Osteoblast (primary cell): ENCODE results near the gene TDRD9. TPM values are rescaled to one million over a fixed set of nuclear protein-coding genes. Genes with fewer than 3 reads are reported as not detected.
A peak's percentile ranks its signal among the peaks of the same experiment; 100 is the strongest.

Source experiments
- DNase-seq: peaks from one replicate; pipeline ENCODE4 v3.0.0; 2011; ENCODE audit warnings: low spot score, mixed read lengths; ENCODE audit not compliant: insufficient read length; ENCODE audit errors: missing footprints
- H2AFZ ChIP-seq: 2 replicates; pipeline ENCODE4 v1.6.0; 2011; ENCODE audit warnings: mild to moderate bottlenecking, low read length
- H3K27ac ChIP-seq: 2 replicates; pipeline ENCODE4 v1.5.1; 2011; ENCODE audit warnings: mild to moderate bottlenecking, low read depth, low read length, moderate library complexity
- H3K27me3 ChIP-seq: 2 replicates; pipeline ENCODE4 v1.6.0; 2012; ENCODE audit warnings: mild to moderate bottlenecking, control low read depth, inconsistent platforms, low read length, moderate library complexity; ENCODE audit not compliant: insufficient read depth
- H3K36me3 ChIP-seq: 2 replicates; pipeline ENCODE4 v1.5.1; 2011; ENCODE audit warnings: mild to moderate bottlenecking, low read length, control low read depth, moderate library complexity; ENCODE audit not compliant: insufficient read depth
- H3K4me1 ChIP-seq: 2 replicates; pipeline ENCODE4 v1.5.1; 2011; ENCODE audit warnings: mild to moderate bottlenecking, low read length, control low read depth, moderate library complexity; ENCODE audit not compliant: insufficient read depth
- H3K4me2 ChIP-seq: 2 replicates; pipeline ENCODE4 v1.6.0; 2011; ENCODE audit warnings: mild to moderate bottlenecking, low read length; ENCODE audit not compliant: insufficient read depth
- H3K4me3 ChIP-seq: fragments of 200-600 bp; sonication (generic); 3 replicates; pipeline ENCODE4 v1.5.1; 2012; ENCODE audit warnings: mild to moderate bottlenecking, low read length, inconsistent platforms; ENCODE audit not compliant: insufficient read depth
- H3K79me2 ChIP-seq: 2 replicates; pipeline ENCODE4 v1.6.0; 2012; ENCODE audit warnings: mild to moderate bottlenecking, low read length, control low read depth, inconsistent platforms; ENCODE audit not compliant: insufficient read depth
- H3K9me3 ChIP-seq: 2 replicates; pipeline ENCODE4 v1.5.1; 2011; ENCODE audit warnings: low read depth, low read length, control low read depth
- H4K20me1 ChIP-seq: 2 replicates; pipeline ENCODE4 v1.6.0; 2012; ENCODE audit warnings: mild to moderate bottlenecking, low read length, control low read depth; ENCODE audit not compliant: insufficient read depth
- total RNA-seq: library from RNA; depleted of rRNA; stranded (reverse); fragments of >200 nt; gene quantifications from 2 replicates; pipeline ENCODE4 v1.2.3, GENCODE V29; 2012
- TF ChIP-seq, protein P1 (sequence below): IDR thresholded peaks from 2 replicates; pipeline ENCODE4 v1.5.1; 2011; ENCODE audit warnings: mild to moderate bottlenecking, low read depth, low read length, moderate library complexity; ENCODE audit errors: extremely low read depth

TDRD9 gene
- total RNA-seq, 1 donor = 1.1 TPM

DNA sequence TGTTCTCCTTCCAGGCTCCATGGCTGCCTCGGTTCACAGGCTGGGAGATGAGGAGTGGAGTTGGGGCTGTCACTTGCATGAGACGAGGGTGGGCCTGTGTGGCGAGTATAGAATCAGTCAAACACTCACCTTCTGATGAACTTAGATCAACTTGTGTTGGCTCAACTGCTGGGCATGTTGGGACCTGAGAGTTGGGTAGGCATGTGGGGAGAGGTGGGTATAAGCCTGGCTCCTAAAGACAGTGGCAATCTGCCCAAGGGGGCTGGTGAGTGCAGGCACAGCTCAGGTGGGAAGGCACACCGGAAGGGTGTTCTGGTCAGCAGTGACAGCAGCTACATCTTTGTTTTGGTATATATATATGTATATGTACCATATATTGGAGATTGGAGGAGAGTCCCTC is 30.1 kb upstream of the TDRD9 start:
- Histone ChIP-seq H3K27me3 (no peaks in the 10 kb centered on the region), H3K4me1 (no peaks in the 10 kb centered on the region), H3K4me2 (no peak overlapping the region), H3K27ac (no peak overlapping the region), H4K20me1 (no peaks in the 10 kb centered on the region), H3K9me3 (no peaks in the 10 kb centered on the region), H3K36me3 (no peaks in the 10 kb centered on the region), H2AFZ (no peak overlapping the region), H3K4me3 (no peak overlapping the region), H3K79me2 (no peaks in the 10 kb centered on the region)
- TF ChIP-seq, protein P1, sequence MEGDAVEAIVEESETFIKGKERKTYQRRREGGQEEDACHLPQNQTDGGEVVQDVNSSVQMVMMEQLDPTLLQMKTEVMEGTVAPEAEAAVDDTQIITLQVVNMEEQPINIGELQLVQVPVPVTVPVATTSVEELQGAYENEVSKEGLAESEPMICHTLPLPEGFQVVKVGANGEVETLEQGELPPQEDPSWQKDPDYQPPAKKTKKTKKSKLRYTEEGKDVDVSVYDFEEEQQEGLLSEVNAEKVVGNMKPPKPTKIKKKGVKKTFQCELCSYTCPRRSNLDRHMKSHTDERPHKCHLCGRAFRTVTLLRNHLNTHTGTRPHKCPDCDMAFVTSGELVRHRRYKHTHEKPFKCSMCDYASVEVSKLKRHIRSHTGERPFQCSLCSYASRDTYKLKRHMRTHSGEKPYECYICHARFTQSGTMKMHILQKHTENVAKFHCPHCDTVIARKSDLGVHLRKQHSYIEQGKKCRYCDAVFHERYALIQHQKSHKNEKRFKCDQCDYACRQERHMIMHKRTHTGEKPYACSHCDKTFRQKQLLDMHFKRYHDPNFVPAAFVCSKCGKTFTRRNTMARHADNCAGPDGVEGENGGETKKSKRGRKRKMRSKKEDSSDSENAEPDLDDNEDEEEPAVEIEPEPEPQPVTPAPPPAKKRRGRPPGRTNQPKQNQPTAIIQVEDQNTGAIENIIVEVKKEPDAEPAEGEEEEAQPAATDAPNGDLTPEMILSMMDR = no peak
- no peak for DNase-seq

DNA sequence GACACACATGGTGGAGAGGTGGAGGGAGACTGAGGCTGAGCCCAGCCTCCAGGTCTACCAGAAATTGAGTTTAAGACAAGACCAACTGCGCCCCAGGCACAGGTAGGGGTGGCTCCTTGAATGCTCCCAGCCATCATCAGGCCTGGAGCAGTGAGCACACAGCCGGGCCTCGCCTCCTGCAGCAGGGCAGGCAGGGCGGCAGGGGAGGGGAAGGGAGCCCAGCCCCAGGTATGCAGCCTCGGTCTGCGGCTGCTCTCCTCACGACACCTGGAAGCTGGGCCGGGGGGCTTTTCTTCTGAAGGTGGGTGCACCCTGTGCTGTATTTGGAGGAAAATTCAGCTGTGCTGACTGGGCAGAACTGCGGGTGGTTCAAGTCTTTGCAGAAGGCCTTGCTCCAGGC is 29.5 kb upstream of the TDRD9 start:
- Histone ChIP-seq H3K9me3 (no peaks in the 10 kb centered on the region), H2AFZ (no peak overlapping the region), H3K79me2 (no peaks in the 10 kb centered on the region), H3K36me3 (no peaks in the 10 kb centered on the region), H3K27me3 (no peaks in the 10 kb centered on the region), H3K27ac (no peak overlapping the region), H3K4me2 (no peak overlapping the region), H3K4me1 (no peaks in the 10 kb centered on the region), H4K20me1 (no peaks in the 10 kb centered on the region), H3K4me3 (no peak overlapping the region)
- TF ChIP-seq, protein P1 = no peak
- peak; percentile 76 for DNase-seq

DNA sequence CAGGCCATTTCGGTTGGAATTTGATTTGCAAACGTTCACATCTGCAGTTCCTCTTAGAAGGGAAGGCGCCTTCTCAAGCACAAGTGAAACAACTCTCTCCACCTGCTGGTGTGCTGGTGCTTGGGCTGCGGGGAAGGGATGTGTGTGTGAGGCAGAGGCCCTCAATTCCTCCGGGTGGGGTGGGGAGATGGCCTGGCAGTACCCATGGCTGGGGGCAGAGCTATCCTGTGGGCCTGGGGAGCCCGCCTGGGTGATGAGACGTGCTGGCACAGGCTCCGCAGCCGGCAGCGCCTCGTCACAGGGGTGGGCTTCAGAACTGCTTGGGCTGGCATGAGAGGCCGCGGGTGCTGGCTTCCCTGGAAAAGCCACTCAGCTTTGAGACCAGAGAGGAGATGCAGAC is 28.9 kb upstream of the TDRD9 start:
- no peaks in the 10 kb centered on the region for H3K4me1 ChIP-seq
- no peak overlapping the region for H2AFZ ChIP-seq
- H4K20me1 ChIP-seq = no peaks in the 10 kb centered on the region
- no peaks in the 10 kb centered on the region for H3K9me3 ChIP-seq
- DNase-seq = peak; percentile 69
- no peaks in the 10 kb centered on the region for H3K79me2 ChIP-seq
- TF ChIP-seq, protein P1 = no peak
- no peak overlapping the region for H3K27ac ChIP-seq
- no peaks in the 10 kb centered on the region for H3K36me3 ChIP-seq
- no peak overlapping the region for H3K4me2 ChIP-seq
- no peak overlapping the region for H3K4me3 ChIP-seq
- no peaks in the 10 kb centered on the region for H3K27me3 ChIP-seq

DNA sequence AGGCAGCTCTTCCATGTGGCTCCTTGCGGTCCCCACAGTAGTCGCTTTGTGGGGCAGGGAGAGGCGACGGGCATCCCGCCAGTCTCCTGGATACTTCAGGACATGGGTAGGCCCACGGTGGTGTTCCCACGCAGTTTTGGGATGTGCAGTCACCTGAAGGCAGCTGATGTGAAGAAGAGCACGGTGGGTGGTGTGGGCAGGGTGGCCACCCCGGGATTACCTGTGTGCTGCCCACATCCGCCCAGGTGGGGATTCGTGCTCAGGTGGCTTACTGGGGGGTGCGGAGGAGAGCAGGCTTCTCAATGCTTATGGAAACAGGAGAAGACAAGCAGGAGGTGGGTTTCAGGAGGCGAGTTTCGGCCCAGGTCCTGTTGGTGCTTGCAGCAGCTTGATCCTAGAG is 28.4 kb upstream of the TDRD9 start:
- Histone ChIP-seq H3K4me1 (no peaks in the 10 kb centered on the region), H3K4me2 (no peak overlapping the region), H3K79me2 (no peaks in the 10 kb centered on the region), H3K36me3 (no peaks in the 10 kb centered on the region), H3K4me3 (no peak overlapping the region), H3K9me3 (no peaks in the 10 kb centered on the region), H2AFZ (no peak overlapping the region), H3K27ac (no peak overlapping the region), H3K27me3 (no peaks in the 10 kb centered on the region), H4K20me1 (no peaks in the 10 kb centered on the region)
- DNase-seq = peak; percentile 67
- TF ChIP-seq, protein P1 = no peak
